NCI-H2196 treated with DMSO at 0.1 percent for 48 hours (cell line): ENCODE data around the gene ZNF106.

Source experiments
- DNase-seq: peaks from one replicate; lab custom pipeline; 2025; ENCODE audit not compliant: unreplicated experiment; lab: John Stamatoyannopoulos, UW

ZNF106 gene

GRCh38 chr15:42482701-42483100, 8.2 kb downstream of the ZNF106 start:
- no peak for DNase-seq

DNA sequence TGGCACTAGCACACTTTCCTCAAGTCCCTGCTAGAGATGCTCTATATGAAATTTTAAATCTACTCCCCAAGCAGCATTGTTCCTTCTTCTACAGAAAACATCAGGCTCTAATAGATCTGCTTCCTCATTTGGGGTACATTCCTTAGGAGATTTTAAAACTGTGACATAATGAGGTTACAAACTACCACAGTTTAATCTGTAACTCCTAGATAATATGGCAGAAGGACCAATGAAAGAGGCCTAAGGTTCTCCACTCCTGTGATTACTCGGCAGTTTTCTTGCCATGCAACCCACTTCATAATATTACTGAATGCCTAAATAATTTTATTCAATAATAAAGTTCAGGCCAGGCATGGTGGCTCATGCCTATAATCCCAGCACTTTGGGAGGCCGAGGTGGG, 16.1 kb downstream of the ZNF106 start:
- DNase-seq: no peak

DNA sequence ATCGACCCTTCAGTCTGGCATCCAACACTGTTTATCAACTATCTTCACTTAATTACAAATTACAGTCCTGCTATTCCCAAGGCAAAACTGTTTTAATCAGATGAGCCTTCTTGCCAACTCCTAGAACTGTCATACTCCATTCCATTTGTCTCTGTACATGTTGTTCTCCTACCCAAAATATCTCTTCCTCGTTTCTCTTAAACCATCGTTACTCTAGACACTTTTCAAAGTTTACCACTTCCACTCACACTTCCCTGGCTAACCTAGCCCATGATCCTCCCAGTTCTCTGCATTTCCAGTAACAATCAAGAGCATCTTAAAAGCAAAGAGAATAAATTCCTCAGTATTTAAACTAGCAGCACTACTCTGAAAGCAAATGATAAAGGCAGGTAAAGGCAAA, 19.9 kb downstream of the ZNF106 start:
- DNase-seq: no peak

DNA sequence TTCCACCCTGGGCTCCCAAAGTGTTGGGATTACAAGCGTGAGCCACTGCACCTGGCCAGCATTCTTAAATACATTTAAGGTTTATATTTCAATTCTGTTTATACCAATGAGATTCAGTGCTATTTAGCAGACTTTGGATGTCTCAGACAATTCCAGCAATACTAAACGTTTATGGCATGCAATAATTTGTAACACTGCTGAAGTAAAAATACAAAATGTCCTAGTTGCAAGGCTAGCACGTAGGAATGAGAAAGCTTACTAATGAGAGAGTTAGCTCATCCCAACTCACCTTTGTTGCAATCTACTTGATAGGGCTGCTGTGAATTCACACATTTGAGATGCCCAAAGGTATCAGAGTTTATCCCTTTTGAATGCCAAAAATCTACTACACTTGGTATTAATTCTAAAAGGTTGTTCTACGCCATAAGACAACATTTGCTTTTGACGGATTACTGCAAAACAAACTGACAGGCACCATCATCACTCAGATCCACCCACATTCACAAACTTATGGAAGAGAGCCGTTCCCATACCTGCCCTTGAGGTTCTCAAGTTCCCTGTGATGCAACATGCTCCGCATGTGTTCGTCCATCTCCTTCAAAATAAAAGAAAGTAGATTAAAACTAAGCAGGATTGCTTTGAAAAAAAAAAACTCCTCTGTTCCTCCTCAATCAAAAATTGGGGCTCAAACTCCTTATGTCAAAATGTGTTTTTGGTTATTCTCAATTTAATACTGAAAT, 25.3 kb downstream of the ZNF106 start:
- DNase-seq: no peak

DNA sequence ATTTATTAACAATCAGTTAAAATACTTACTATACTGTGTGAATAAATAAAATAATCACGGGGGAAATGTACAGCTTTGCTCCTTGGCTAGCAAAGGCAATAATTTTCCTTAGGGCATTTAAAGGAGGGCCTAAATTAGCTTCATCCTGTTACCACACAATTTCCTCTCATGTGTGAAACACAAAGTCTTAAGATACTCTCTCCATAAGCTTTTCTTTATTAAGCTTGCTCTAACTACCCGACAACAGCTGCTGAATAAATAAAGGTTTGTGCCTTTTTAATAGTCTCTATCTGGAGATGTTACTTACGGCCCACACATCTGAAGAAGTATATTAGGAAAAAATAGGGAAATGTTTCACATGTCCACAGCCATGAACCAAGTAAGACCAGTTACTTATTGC, 29.7 kb downstream of the ZNF106 start:
- DNase-seq: no peak

GRCh38 chr15:42457445-42458442, 33.2 kb downstream of the ZNF106 start:
- DNase-seq: no peak

GRCh38 chr15:42456971-42457370, 34.0 kb downstream of the ZNF106 start:
- DNase-seq: no peak

DNA sequence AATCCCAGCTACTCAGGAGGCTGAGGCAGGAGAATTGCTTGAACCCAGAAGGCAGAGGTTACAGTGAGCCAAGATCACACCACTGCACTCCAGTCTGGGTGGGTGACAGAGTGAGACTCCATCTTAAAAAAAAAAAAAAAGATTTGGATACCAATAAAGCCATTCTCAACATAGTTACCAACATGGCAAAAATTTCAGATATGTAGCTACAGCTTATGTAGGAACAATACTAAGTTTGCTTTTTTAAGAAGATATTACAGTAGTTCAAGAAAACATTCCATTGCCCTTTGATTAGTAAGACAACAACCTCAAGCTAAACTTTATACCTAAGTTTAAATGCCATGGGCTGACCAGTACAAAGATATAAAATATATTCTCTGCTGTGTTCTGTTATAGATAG, 34.4 kb downstream of the ZNF106 start:
- DNase-seq: no peak

- DNase-seq: no peak
These were observed 37.1 kb downstream of the ZNF106 start for GRCh38 chr15:42453826-42454225.

DNA sequence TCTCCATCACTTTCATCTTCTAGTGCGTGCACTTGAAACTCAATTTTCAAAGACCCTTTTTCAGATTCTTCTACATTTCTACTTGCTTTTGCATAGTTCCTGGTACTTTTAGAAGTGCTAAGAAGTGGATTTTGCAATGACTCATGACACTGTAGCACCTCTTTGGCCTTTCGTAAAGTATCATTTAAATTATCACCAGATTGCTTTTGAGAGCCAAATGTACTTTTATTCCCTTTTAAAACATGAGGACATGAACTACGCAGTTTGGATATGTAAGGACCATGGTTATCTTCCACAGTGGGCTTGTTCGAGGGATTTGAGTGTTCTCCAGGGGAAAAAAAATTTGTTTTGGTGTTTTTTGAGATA, 40.5 kb downstream of the ZNF106 start:
- DNase-seq: no peak

- DNase-seq: no peak
These were observed 41.0 kb downstream of the ZNF106 start for GRCh38 chr15:42449770-42450424.

- no peak for DNase-seq
These were observed 42.7 kb downstream of the ZNF106 start for GRCh38 chr15:42448281-42448680.

GRCh38 chr15:42447599-42447998, 43.3 kb downstream of the ZNF106 start:
- DNase-seq: no peak

GRCh38 chr15:42445551-42445950, 45.4 kb downstream of the ZNF106 start:
- DNase-seq: no peak

GRCh38 chr15:42444415-42445063, 46.4 kb downstream of the ZNF106 start:
- DNase-seq: no peak

DNA sequence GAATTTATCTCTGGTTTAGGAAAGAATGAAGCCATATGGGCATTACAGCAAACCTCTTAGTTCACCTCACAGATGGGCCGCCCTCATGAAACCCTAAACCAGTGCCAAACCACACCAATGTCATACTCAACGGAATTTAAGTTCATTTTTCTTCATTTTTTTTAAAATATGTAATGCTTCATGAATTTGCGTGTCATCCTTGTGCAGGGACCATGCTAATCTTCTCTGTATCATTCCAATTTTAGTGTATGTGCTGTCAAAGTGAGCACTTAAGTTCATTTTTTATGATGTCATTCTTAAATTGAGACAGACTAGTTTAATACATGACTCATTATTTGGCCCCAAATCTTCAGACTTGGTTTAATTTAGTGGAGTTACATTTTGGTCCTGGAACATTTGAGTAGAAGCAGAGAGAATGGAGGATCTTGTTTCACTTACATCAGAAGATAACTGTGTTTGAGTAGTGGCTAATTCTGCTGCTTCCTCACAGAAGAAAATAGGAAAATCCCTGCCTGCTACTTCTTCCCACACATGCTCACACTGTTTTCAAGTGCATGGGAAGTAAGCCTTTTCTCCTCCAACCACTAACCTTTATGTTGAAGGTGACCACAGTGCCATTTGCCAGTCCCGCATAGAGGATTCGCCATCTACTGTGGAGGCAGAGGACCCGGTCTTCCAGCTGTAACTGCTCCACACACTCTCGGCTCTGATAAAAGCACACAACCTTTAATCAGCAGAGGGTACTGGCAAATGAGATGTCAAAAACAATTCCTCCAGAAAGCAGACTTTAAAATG, 63.3 kb downstream of the ZNF106 start:
- no peak for DNase-seq

DNA sequence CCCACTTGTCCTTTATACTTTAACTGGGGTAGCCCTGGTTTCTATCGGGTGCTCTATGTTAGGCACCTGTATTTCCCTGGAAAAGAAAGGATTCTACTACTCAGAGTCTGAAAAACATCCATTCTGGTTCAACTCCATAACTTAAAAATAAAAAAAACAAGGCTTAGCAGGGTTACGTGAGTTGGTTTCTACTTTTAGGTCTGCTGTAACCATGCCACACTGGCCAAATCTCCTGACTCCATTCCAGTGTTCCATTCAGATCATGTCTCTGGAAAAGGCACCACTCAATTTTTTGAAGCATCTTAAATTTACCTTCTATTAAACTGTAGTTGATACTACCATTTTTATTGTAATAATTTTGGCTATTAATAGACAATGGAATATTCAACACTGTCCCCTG, 69.6 kb downstream of the ZNF106 start:
- no peak for DNase-seq

DNA sequence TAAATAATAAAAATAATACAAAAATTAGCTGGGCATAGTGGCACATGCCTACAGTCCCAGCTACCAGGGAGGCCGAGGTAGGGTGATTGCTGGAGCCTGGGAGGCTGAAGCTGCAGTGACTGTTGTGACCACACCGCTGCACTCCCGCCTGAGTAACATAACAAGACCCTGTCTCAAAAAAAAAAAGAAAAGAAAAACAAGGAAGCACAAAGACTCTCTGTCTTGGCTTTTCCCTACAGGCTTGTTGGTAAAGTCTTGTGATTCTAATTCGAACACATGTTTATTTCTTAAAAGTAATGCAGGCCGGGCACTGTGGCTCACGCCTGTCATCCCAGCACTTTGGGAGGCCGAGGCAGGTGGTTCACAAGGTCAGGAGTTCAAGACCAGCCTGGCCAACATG, 71.6 kb downstream of the ZNF106 start:
- no peak for DNase-seq

- no peak for DNase-seq
These were observed 77.0 kb downstream of the ZNF106 start for GRCh38 chr15:42413920-42414319.

DNA sequence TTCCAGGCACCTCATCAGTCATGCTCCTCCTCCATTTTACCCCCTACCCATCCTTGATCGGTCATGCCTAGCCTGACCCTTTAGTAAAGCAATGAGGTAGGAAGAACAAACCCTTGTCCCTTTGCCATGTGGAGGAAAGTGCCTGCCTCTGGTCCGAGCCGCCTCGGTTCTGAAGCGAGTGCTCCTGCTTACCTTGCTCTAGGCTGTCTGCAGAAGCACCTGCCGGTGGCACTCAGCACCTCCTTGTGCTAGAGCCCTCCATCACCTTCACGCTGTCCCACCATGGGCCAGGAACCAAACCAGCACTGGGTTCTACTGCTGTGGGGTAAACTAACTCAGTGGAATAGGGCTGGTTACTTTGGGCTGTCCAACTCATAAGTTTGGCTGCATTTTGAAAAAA, 79.1 kb downstream of the ZNF106 start:
- DNase-seq: no peak
